GM19324 (cell line): ENCODE measurements around the gene AGPAT1.
"Not testable (repeated sequence)": the region's sequence is repeated elsewhere in the genome, so short reads cannot be mapped to it uniquely, and the experiment has no call there.

ENCODE experiments used
- ATAC-seq: cut with Tn5 transposase; IDR thresholded peaks from one replicate; pipeline ENCODE4 v1.9.1; 2021; ENCODE audit warnings: mild to moderate bottlenecking, moderate library complexity; ENCODE audit not compliant: unreplicated experiment, low FRiP score

AGPAT1 gene

GRCh38 chr6:32200711-32201475 lies 25.0 kb upstream of the AGPAT1 start:
- ATAC-seq: no peak

GRCh38 chr6:32198866-32199265 lies 23.0 kb upstream of the AGPAT1 start:
- ATAC-seq: no peak

- no peak for ATAC-seq
Observed at GRCh38 chr6:32198345-32198696, 22.4 kb upstream of the AGPAT1 start.

GRCh38 chr6:32196682-32197616 lies 21.1 kb upstream of the AGPAT1 start:
- no peak for ATAC-seq

GRCh38 chr6:32195902-32196681 lies 20.2 kb upstream of the AGPAT1 start:
- peak; percentile 85 for ATAC-seq

GRCh38 chr6:32195652-32195901 lies 19.7 kb upstream of the AGPAT1 start:
- no peak for ATAC-seq

- ATAC-seq: peak; percentile 85
Observed at GRCh38 chr6:32194825-32195651, 19.2 kb upstream of the AGPAT1 start.

GRCh38 chr6:32194388-32194787 lies 18.5 kb upstream of the AGPAT1 start:
- no peak for ATAC-seq

GRCh38 chr6:32193096-32193495 lies 17.2 kb upstream of the AGPAT1 start:
- not testable (repeated sequence) for ATAC-seq

GRCh38 chr6:32192608-32193039 lies 16.7 kb upstream of the AGPAT1 start, which contains the start of gene GPSM3:
Gene GPSM3 (minus strand): TSS chr6:32192643. CDS start chr6:32192513, 130 bp downstream.
- no peak for ATAC-seq

- no peak for ATAC-seq
Observed at GRCh38 chr6:32191696-32192607, 16.1 kb upstream of the AGPAT1 start.

GRCh38 chr6:32190911-32191677 lies 15.2 kb upstream of the AGPAT1 start:
- no peak for ATAC-seq

- peak; percentile 52 for ATAC-seq
Observed at GRCh38 chr6:32190054-32190851, 14.4 kb upstream of the AGPAT1 start, which contains the start of gene PBX2. Gene PBX2 (minus strand): TSS chr6:32190202. CDS start chr6:32189915, 287 bp downstream.

- no peak for ATAC-seq
Observed at GRCh38 chr6:32189742-32190053, 13.8 kb upstream of the AGPAT1 start.

GRCh38 chr6:32189069-32189741 lies 13.3 kb upstream of the AGPAT1 start:
- ATAC-seq: no peak

GRCh38 chr6:32188381-32189068 lies 12.6 kb upstream of the AGPAT1 start:
- ATAC-seq: no peak
